Fibroblast of the conjunctiva (primary cell): Measurements from ENCODE around the gene MRPL55.

ENCODE experiments used
- DNase-seq: peaks from one replicate; pipeline ENCODE4 v3.0.0-alpha.2; 2010; ENCODE audit warnings: low read depth

Gene MRPL55

DNA sequence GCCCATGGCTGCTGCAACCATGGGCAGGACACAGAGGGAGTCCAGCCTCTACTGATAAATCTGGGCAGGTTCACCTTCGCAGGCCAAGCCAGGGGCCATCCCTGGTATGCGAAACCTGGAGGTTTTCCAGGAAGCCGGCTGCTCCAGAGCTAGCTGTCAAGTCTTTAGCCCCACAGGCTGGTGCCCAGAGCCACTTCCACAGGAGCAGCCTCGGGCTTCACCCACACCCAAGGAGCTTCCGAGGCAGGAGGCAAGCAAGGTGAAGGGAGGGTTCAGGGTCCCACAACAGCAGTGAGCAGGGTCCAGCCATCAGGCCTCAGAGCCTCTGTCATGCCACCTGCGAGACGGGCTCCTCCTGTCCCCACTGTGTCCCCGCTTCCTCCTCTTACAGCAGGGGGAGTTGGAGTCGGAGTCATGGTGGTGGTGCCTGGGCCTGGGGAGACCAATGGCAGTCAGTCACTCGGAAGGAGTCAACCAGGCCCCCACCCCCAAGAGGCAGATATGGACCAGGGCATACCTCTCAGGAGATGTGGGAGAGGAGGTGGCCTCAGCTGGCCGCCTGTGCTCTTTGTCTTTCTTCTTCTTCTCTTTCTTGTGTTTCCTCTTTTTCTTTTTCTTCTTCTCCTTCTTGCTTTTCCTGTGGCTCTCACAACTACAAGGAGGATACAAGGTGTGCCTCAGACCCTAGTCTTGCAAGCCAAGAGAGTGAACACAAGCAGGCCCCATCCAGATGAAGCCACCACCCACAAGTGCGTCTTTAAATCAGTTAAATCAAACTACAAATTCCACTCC lies 8.1 kb downstream of the MRPL55 start:
- no peak for DNase-seq

GRCh38 chr1:228099331-228099732 lies 9.8 kb downstream of the MRPL55 start:
- no peak for DNase-seq

DNA sequence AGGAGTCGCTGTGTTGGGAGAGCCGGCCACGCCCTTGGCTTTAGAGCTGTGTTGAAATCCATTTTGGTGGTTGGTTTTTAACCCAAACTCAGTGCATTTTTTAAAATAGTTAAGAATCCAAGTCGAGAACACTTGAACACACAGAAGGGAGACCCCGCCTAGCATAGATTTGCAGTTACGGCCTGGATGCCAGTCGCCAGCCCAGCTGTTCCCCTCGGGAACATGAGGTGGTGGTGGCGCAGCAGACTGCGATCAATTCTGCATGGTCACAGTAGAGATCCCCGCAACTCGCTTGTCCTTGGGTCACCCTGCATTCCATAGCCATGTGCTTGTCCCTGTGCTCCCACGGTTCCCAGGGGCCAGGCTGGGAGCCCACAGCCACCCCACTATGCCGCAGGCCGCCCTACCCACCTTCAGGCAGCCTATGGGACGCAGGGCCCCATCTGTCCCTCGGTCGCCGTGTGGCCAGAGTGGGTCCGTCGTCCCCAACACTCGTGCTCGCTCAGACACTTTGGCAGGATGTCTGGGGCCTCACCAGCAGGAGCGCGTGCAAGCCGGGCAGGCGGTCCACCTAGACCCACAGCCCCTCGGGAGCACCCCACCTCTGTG lies 10.7 kb downstream of the MRPL55 start:
- no peak for DNase-seq

- no peak for DNase-seq
These were observed 11.6 kb downstream of the MRPL55 start for GRCh38 chr1:228097333-228098081.

- no peak for DNase-seq
These were observed 12.4 kb downstream of the MRPL55 start for GRCh38 chr1:228096416-228097332.

DNA sequence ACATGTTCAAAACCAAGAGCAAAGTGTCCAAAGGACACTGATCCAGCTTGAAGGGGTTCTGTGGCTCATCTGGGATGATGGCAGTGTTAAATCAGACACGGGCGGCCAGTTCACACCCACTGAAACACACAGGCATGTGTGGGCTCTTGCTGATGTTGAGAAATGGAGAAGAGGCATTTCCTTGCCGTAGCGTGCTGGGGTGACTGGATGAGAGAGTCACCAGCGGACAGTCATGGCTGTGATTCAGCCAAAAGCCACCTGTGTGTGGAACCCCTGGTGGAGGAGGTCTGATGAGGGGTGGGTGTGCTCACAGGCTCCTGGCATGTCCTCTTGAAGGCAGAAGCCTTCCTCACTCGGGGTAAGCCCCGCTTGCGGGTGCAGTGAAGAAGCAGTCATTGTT lies 13.2 kb downstream of the MRPL55 start:
- DNase-seq = no peak

DNA sequence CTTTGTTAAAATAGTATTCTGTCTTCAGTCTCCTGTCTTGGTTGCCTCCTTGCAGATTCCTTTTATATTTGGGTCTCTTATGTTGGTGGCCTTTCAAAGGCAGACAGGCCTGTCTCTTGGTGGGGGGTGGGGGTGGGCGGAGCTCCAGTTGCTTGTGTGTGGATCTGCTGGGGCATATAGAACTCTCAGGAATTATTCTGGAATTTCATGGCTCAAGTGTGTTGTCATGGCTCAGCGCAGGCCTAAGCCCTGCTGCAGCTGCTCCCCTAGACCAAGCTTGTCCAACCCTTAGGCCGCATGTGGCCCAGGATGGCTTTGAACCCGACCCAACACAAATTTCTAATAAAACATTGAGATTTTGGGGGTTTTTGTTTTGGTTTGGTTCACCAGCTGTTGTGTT lies 13.9 kb downstream of the MRPL55 start:
- no peak for DNase-seq

GRCh38 chr1:228094432-228095016 lies 14.6 kb downstream of the MRPL55 start:
- no peak for DNase-seq

DNA sequence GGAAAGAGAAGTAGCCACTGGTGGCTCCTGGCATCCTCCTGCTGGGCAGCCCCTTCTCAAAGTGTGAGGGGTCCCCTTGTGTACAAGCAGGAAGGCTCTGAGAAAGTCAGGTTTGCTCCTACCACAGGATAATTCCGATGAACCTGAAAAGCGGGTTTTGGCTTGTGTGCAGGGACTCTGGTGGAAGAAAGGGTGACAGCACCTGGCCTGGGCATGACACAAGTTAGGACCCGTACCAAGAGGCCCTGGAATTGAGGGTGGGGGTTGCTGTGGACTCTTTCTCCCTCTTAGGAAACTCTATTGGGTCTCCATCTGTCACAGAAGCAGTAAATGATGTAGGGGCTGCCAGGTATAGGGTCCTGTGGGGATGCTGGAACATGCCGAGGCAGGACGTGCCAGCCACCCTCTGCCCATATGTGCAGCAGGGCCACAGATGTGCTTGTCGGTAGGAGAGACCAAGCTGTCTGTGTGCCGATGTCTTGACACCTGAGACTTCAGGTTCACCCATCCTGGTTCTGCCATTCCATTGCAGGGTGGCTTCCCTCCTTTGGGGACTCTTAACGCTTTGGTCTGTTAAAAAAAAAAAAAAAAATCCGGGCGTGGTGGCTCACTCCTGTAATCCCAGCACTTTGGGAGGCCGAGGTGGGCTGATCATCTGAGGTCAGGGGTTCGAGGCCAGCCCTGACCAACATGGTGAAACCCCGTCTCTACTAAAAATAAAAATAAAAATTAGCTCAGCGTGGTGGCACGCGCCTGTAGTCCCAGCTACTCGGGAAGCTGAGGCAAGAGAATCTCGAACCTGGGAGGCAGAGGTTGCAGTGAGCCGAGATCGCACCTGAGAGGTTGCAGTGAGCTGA lies 15.8 kb downstream of the MRPL55 start:
- no peak for DNase-seq

DNA sequence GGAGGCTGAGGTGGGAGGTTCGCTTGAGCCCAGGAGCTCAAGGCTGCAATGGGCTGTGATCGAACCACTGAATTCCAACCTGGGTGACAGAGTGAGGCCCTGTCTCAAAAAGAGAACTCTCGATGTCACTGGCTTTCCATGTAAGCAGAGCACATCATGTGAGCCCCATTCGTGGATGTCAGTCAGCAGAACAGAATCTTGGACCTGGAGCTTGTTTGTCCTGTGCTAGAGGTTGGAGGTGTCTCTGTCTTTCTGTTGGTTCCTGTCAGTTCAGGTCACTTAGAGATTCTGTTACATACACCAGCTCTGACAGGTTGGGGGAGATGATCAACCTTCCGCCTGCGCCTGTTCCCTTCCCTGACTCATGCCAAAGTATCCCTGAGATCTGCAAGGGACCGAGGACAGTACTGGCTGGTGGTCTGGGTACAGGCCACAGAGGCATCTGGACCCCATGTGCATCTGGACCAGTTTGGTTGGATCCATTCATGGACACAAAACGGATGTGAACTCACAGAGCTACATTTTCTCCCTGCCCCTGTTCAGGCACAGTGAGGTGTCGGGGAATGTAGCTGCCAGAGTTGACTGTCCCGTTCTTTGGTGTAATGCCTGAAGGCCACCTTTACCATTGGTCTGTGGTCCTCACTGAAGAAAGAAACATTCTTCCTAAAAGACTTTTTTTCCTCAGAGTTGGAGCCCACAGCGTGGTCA lies 16.6 kb downstream of the MRPL55 start:
- DNase-seq = no peak

- no peak for DNase-seq
These were observed 18.0 kb downstream of the MRPL55 start for GRCh38 chr1:228091084-228091483.

GRCh38 chr1:228090613-228091081 lies 18.5 kb downstream of the MRPL55 start:
- no peak for DNase-seq

- DNase-seq = no peak
These were observed 19.3 kb downstream of the MRPL55 start for GRCh38 chr1:228089519-228090380.

- no peak for DNase-seq
These were observed 20.3 kb downstream of the MRPL55 start for GRCh38 chr1:228088586-228089498.

DNA sequence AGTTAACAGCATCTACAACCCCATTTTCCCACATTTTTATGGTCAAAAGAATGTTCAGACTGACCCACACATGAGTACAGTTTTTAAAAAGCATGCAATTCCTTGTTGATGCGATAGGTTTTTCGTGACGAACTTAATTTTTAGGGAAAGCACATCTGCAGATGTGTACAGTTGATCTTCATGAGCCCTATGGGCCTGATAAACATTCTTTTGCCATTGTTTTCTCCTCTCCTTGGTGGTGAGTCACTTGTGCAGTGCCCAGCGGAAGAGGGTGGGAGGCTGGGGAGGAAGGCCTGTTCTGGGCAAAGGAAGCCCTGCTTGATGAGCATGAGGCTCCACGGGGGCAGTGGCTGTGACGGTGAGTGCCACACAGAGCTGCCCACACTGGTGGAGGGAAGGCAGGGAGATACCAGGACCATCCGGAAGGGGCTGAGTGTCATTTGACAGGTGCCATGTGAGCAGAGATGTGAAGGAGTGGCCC lies 21.3 kb downstream of the MRPL55 start:
- no peak for DNase-seq

DNA sequence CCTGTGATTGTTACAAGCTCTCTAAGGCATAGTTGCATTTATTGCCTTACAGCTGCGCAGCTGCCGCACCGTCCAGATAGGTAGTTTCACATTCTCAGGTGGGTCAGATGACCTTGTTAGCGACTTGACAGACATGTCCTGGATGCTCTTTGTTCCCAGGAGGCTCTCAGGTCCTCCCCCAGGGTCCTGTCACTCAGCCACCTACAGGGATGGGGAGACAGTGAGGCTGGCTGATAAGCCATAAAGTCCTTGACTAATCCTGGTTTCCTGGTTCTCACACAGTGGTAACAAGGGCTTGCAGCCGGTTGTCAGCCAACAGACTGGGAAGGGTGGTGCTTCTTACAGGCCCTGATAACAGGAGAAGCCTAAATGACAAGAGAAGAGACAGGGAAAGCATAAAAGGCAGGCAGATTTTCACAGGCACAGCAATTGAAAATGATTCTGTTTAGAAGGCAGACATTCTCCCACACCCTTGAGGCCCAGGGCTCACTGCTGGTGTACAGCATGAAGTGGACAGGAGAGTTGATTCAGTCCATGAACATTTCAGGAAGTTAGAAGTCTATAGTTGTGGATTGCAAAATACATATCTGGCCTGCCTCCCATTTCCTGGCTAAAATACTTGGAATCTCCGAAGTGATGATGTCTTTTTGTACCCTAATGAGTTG lies 23.7 kb downstream of the MRPL55 start:
- no peak for DNase-seq

GRCh38 chr1:228084797-228085196 lies 24.3 kb downstream of the MRPL55 start:
- DNase-seq = no peak
